HG03103 (cell line): ENCODE data around the gene TNFRSF4.
"Not testable (repeated sequence)": the region's sequence is repeated elsewhere in the genome, so short reads cannot be mapped to it uniquely, and the experiment has no call there.

ENCODE experiments used
- ATAC-seq: cut with Tn5 transposase; IDR thresholded peaks from one replicate; pipeline ENCODE4 v1.9.1; 2021; ENCODE audit warnings: low read depth; ENCODE audit not compliant: unreplicated experiment

The TNFRSF4 gene

GRCh38 chr1:1185101-1185765 lies 28.7 kb downstream of the TNFRSF4 start:
- ATAC-seq = no peak

- ATAC-seq = no peak
These were observed 29.8 kb downstream of the TNFRSF4 start for GRCh38 chr1:1183833-1184775.

GRCh38 chr1:1183221-1183747 lies 30.7 kb downstream of the TNFRSF4 start:
- no peak for ATAC-seq

GRCh38 chr1:1182491-1183220 lies 31.3 kb downstream of the TNFRSF4 start:
- no peak for ATAC-seq

- no peak for ATAC-seq
These were observed 32.0 kb downstream of the TNFRSF4 start for GRCh38 chr1:1181938-1182410.

GRCh38 chr1:1181129-1181937 lies 32.6 kb downstream of the TNFRSF4 start:
- no peak for ATAC-seq

- ATAC-seq = no peak
These were observed 33.7 kb downstream of the TNFRSF4 start for GRCh38 chr1:1179983-1180861.

- no peak for ATAC-seq
These were observed 34.5 kb downstream of the TNFRSF4 start for GRCh38 chr1:1179346-1179982.

- ATAC-seq = no peak
These were observed 35.1 kb downstream of the TNFRSF4 start for GRCh38 chr1:1178794-1179331.

- ATAC-seq = no peak
These were observed 36.3 kb downstream of the TNFRSF4 start for GRCh38 chr1:1177452-1178206.

GRCh38 chr1:1176931-1177330 lies 37.0 kb downstream of the TNFRSF4 start:
- no peak for ATAC-seq

GRCh38 chr1:1176063-1176761 lies 37.7 kb downstream of the TNFRSF4 start:
- not testable (repeated sequence) for ATAC-seq

- no peak for ATAC-seq
These were observed 38.5 kb downstream of the TNFRSF4 start for GRCh38 chr1:1175221-1176062.

- no peak for ATAC-seq
These were observed 40.0 kb downstream of the TNFRSF4 start, which contains the start of gene TTLL10 for GRCh38 chr1:1173793-1174415. TSS of gene TTLL10 (plus strand) at chr1:1173880. CDS start at chr1:1179216, 5,336 bp downstream.

GRCh38 chr1:1173061-1173792 lies 40.7 kb downstream of the TNFRSF4 start:
- no peak for ATAC-seq
